Measurements from ENCODE around the gene SPP1.

- TF ChIP-seq POLR2A (IDR thresholded peaks at IDR 0.05) (no peak), CTCF (IDR thresholded peaks at IDR 0.05) (no peak)
These were observed 2.0 kb upstream of the SPP1 start for GRCh38 chr4:87973283-87974169.
